ENCODE measurements around the gene CPNE7.

GRCh38 chr16:89645122-89645521 is 69.6 kb downstream of the CPNE7 start:
- TF ChIP-seq POLR2A (IDR thresholded peaks at IDR 0.05): no peak
- TF ChIP-seq, protein P1, sequence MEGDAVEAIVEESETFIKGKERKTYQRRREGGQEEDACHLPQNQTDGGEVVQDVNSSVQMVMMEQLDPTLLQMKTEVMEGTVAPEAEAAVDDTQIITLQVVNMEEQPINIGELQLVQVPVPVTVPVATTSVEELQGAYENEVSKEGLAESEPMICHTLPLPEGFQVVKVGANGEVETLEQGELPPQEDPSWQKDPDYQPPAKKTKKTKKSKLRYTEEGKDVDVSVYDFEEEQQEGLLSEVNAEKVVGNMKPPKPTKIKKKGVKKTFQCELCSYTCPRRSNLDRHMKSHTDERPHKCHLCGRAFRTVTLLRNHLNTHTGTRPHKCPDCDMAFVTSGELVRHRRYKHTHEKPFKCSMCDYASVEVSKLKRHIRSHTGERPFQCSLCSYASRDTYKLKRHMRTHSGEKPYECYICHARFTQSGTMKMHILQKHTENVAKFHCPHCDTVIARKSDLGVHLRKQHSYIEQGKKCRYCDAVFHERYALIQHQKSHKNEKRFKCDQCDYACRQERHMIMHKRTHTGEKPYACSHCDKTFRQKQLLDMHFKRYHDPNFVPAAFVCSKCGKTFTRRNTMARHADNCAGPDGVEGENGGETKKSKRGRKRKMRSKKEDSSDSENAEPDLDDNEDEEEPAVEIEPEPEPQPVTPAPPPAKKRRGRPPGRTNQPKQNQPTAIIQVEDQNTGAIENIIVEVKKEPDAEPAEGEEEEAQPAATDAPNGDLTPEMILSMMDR (IDR thresholded peaks at IDR 0.05): no peak
- no peak for TF ChIP-seq POLR2AphosphoS5 (IDR thresholded peaks at IDR 0.05)
- no peak for TF ChIP-seq EP300 (IDR thresholded peaks at IDR 0.05)
